ENCODE results near the gene EPHB2.

DNA sequence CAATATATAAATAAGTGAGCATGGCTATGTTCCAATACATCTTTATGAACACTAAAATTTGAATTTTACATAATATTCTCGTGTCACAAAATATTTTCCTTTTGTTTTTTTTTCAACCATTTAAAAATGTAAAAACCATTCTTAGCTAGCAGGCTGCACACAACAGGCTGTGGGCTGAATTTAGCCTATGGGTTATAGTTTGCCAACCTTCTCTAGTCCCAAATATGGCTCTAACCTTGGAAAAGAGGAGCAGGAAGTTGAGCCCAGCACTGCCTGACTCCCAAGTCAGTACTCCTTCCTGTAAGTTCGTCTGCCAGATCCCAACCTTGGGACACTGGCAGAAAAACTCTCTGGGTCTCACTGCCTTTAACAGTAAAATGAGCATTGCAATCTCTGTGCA lies 44.2 kb upstream of the EPHB2 start:
- TF ChIP-seq SP1 (IDR thresholded peaks at IDR 0.05; ENCODE audit: low read depth, low read length) (no peak), RFX5 (IDR thresholded peaks at IDR 0.05; ENCODE audit: borderline replicate concordance, low read depth, low read length) (no peak)
